K562 (cell line): ENCODE results near the gene ZNF772. TPM values are rescaled to one million over a fixed set of nuclear protein-coding genes. Genes with fewer than 3 reads are reported as not detected.

Experiments
- DIDO1 ChIP-seq: fragments of 450-650 bp; IDR thresholded peaks from 2 replicates; pipeline ENCODE4 v1.6.1; 2016; ENCODE audit warnings: low read depth, missing biosample characterization, missing genetic modification characterization
- E2F5 ChIP-seq: sonication (generic); formaldehyde crosslinking; IDR thresholded peaks from 2 replicates; pipeline ENCODE4 v1.8.0; 2022; ENCODE audit warnings: mild to moderate bottlenecking, missing genetic modification reagents
- LARP7 ChIP-seq: fragments of 450-650 bp; IDR thresholded peaks from 2 replicates; pipeline ENCODE4 v1.6.1; 2016
- NFRKB ChIP-seq: fragments of 450-650 bp; IDR thresholded peaks from 2 replicates; pipeline ENCODE4 v1.6.1; 2016; ENCODE audit warnings: low read depth
- PRDM10 ChIP-seq: fragments of 450-650 bp; IDR thresholded peaks from 2 replicates; pipeline ENCODE4 v1.6.1; 2018; ENCODE audit not compliant: partially characterized antibody
- RBFOX2 ChIP-seq: fragments of 200-400 bp; formaldehyde crosslinking; IDR thresholded peaks from 2 replicates; pipeline ENCODE4 v1.6.1; 2017; ENCODE audit warnings: low read depth, mild to moderate bottlenecking, low read length, moderate library complexity
- ZNF384 ChIP-seq: IDR thresholded peaks from 2 replicates; pipeline ENCODE4 v1.6.1; 2012; ENCODE audit warnings: low read depth, low read length, improper control_type of control experiment
- polyA plus RNA-seq, 8 experiments: library from polyadenylated mRNA; depleted of rRNA in 4 of 8; stranded (reverse) in 5 of 8; unstranded in 3 of 8; fragments of >200 nt; fragmentation: Nextera tagmentation in 2 of 8; fragmentation: Illumina TruSeq in 1 of 8; extraction: Ambion mirVana in 2 of 8; extraction: Trizol in 1 of 8; gene quantifications; 2 replicates each; pipeline versions ENCODE4 v1.2.1 to v1.2.3, GENCODE V29; 2011 to 2014; ENCODE audit warnings: inconsistent platforms in 1 of 8, missing spikeins in 1 of 8
- total RNA-seq, 7 experiments: library from RNA; depleted of rRNA in 6 of 7; stranded (reverse); fragments of >200 nt in 6 of 7; fragmentation: Illumina TruSeq in 2 of 7; extraction: Trizol in 2 of 7; gene quantifications; 2 replicates each; pipeline versions ENCODE4 v1.2.1 to v1.2.3, GENCODE V29; 2011 to 2021; ENCODE audit warnings: low replicate concordance in 1 of 7
- TF ChIP-seq, protein P1 (sequence below): sonication (generic); formaldehyde crosslinking; IDR thresholded peaks from 2 replicates; pipeline ENCODE4 v1.8.1; 2023; ENCODE audit warnings: mild to moderate bottlenecking, missing genetic modification reagents
- TF ChIP-seq, protein P2 (sequence below): fragments of 450-650 bp; IDR thresholded peaks from 2 replicates; pipeline ENCODE4 v1.6.1; 2016; ENCODE audit warnings: antibody characterized with exemption

ZNF772 gene
- total and polyA plus RNA-seq, 9 of the 15 experiments (the other 6 are each of a cell fraction or from before 2014, with no cell fraction given): 0.13 to 1.9 (median 1.1) TPM

GRCh38 chr19:57515255-57515654 is 37.9 kb upstream of the ZNF772 start (continued):
- TF ChIP-seq PRDM10 (no peak), LARP7 (no peak), DIDO1 (no peak), NFRKB (no peak), ZNF384 (no peak), E2F5 (CRISPR knock-in tag) (no peak), RBFOX2 (no peak)
- TF ChIP-seq, protein P1, sequence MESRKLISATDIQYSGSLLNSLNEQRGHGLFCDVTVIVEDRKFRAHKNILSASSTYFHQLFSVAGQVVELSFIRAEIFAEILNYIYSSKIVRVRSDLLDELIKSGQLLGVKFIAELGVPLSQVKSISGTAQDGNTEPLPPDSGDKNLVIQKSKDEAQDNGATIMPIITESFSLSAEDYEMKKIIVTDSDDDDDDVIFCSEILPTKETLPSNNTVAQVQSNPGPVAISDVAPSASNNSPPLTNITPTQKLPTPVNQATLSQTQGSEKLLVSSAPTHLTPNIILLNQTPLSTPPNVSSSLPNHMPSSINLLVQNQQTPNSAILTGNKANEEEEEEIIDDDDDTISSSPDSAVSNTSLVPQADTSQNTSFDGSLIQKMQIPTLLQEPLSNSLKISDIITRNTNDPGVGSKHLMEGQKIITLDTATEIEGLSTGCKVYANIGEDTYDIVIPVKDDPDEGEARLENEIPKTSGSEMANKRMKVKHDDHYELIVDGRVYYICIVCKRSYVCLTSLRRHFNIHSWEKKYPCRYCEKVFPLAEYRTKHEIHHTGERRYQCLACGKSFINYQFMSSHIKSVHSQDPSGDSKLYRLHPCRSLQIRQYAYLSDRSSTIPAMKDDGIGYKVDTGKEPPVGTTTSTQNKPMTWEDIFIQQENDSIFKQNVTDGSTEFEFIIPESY (CRISPR knock-in tag): no peak
- TF ChIP-seq, protein P2, sequence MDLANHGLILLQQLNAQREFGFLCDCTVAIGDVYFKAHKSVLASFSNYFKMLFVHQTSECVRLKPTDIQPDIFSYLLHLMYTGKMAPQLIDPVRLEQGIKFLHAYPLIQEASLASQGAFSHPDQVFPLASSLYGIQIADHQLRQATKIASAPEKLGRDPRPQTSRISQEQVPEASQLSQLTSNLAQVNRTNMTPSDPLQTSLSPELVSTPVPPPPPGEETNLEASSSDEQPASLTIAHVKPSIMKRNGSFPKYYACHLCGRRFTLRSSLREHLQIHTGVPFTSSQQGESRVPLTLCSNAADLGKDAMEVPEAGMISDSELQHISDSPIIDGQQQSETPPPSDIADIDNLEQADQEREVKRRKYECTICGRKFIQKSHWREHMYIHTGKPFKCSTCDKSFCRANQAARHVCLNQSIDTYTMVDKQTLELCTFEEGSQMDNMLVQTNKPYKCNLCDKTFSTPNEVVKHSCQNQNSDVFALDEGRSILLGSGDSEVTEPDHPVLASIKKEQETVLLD: no peak
